K562 (cell line): ENCODE data around the gene LSM6. TPM values are rescaled to one million over a fixed set of nuclear protein-coding genes. Genes with fewer than 3 reads are reported as not detected.

Experiments
- ATAC-seq: fragments of 200-7000 bp; cut with Tn5 transposase; 3 replicates; pipeline ENCODE4 v1.9.1; 2020; ENCODE audit warnings: moderate library complexity
- BruUV-seq: library from RNA; stranded (reverse); fragments of 400-500 nt; replicated peaks from 2 replicates; lab custom pipeline; 2021; lab: Mats Ljungman, UMichigan
- CTCF ChIA-PET: fragments of 300-600 bp; formaldehyde crosslinking; extraction: SDS; loops from one replicate; lab custom pipeline; 2021; ENCODE audit warnings: low intra/inter-chr PET ratio; lab: Yijun Ruan, JAX
- POLR2A ChIA-PET: fragments of 300-600, 350-650 bp; sonication (Branson Sonifier 250); formaldehyde crosslinking; extraction: SDS; loops from one replicate; lab custom pipeline; 2021; ENCODE audit warnings: antibody characterized with exemption, inconsistent platforms; lab: Yijun Ruan, JAX
- DNase-seq, 4 experiments: peaks; one replicate each; pipeline versions ENCODE4 v3.0.0 to v3.0.0-alpha.2; 2011 to 2018; ENCODE audit warnings: low spot score in 3 of 4, mixed read lengths in 3 of 4; ENCODE audit errors: extremely low read depth in 1 of 4
- FAIRE-seq: peaks from 2 replicates; lab custom pipeline; 2011; peaks lifted over from hg19 to GRCh38; lab: Jason Lieb, UNC
- H2AFZ ChIP-seq: 2 replicates; pipeline ENCODE4 v1.6.0; 2011; ENCODE audit warnings: low read depth, low read length, control low read depth, inconsistent platforms
- H3K27ac ChIP-seq: fragments of 200-600 bp; 3 replicates; pipeline ENCODE4 v1.8.0; 2011; ENCODE audit warnings: low read depth, mild to moderate bottlenecking, control low read depth, inconsistent platforms, low read length, moderate library complexity, mixed read lengths; ENCODE audit errors: extremely low read depth
- H3K27me3 ChIP-seq, 2 experiments: fragments of 300-600 bp in 1 of 2; 2 replicates in 1 of 2; 3 replicates in 1 of 2; pipeline versions ENCODE4 v1.6.0 to v1.8.0; 2011; ENCODE audit warnings: inconsistent platforms in 2 of 2, low read length in 2 of 2, mild to moderate bottlenecking in 1 of 2, mixed read lengths in 1 of 2, moderate library complexity in 1 of 2; ENCODE audit not compliant: control insufficient read depth in 2 of 2, insufficient read depth in 2 of 2
- H3K36me3 ChIP-seq: fragments of 300-600 bp; 3 replicates; pipeline ENCODE4 v1.8.0; 2011; ENCODE audit warnings: mild to moderate bottlenecking, low read length, inconsistent platforms; ENCODE audit not compliant: control insufficient read depth, insufficient read depth
- H3K4me1 ChIP-seq, 2 experiments: fragments of 200-600 bp in 1 of 2; replicated peaks in 1 of 2; 2 replicates in 1 of 2; 3 replicates in 1 of 2; pipeline versions ENCODE4 v1.5.1 to v1.8.0; 2011; ENCODE audit warnings: inconsistent platforms in 2 of 2, low read length in 2 of 2, mild to moderate bottlenecking in 1 of 2, mixed read lengths in 1 of 2, moderate library complexity in 1 of 2; ENCODE audit not compliant: control insufficient read depth in 2 of 2, insufficient read depth in 2 of 2
- H3K4me2 ChIP-seq: 2 replicates; pipeline ENCODE4 v1.6.1; 2011; ENCODE audit warnings: low read length, control low read depth, inconsistent platforms, mixed read lengths; ENCODE audit not compliant: insufficient read depth
- H3K4me3 ChIP-seq: fragments of 200-600 bp; sonication (generic), shearing (Covaris generic); 2 replicates; pipeline ENCODE4 v1.5.1; 2016; ENCODE audit warnings: control low read depth, inconsistent platforms
- H3K79me2 ChIP-seq: fragments of 200-600 bp; 3 replicates; pipeline ENCODE4 v1.8.0; 2011; ENCODE audit warnings: low read length, inconsistent platforms; ENCODE audit not compliant: control insufficient read depth, insufficient read depth
- H3K9ac ChIP-seq, 2 experiments: 2 replicates each; pipeline versions ENCODE4 v1.6.0 to v1.6.1; 2011; ENCODE audit warnings: low read depth in 2 of 2, low read length in 2 of 2, control low read depth in 1 of 2, inconsistent platforms in 1 of 2, mild to moderate bottlenecking in 1 of 2, mixed read lengths in 1 of 2; ENCODE audit not compliant: insufficient read depth in 1 of 2
- H3K9me1 ChIP-seq: one replicate; pipeline ENCODE4 v1.6.0; 2011; ENCODE audit warnings: inconsistent platforms, mild to moderate bottlenecking, low read length, moderate library complexity; ENCODE audit not compliant: control insufficient read depth, insufficient read depth
- H3K9me3 ChIP-seq: replicated peaks from 2 replicates; pipeline ENCODE4 v1.5.1; 2011; ENCODE audit warnings: low read depth, low read length, inconsistent platforms; ENCODE audit not compliant: control insufficient read depth, insufficient read depth
- H4K20me1 ChIP-seq: replicated peaks from 2 replicates; pipeline ENCODE4 v1.6.1; 2011; ENCODE audit warnings: low read length, inconsistent platforms, mixed read lengths; ENCODE audit not compliant: control insufficient read depth, insufficient read depth
- SRF ChIP-seq, 2 experiments: fragments of 250-450, 450-650 bp in 1 of 2; sonication (Bioruptor Pico) in 1 of 2; sonication (generic) in 1 of 2; formaldehyde crosslinking; IDR thresholded peaks; 2 replicates each; pipeline versions ENCODE4 v1.5.0 to v1.5.1; 2020 to 2022; ENCODE audit warnings: mild to moderate bottlenecking in 1 of 2, missing genetic modification reagents in 1 of 2
- XRCC5 ChIP-seq: fragments of 200-400 bp; formaldehyde crosslinking; IDR thresholded peaks from 2 replicates; pipeline ENCODE4 v1.6.1; 2017; ENCODE audit warnings: low read depth, mild to moderate bottlenecking, low read length
- ZNF316 ChIP-seq: fragments of 450-650 bp; IDR thresholded peaks from 2 replicates; pipeline ENCODE4 v1.6.1; 2016
- ZNF79 ChIP-seq: fragments of 250-450 bp; sonication (Bioruptor Pico); IDR thresholded peaks from 2 replicates; pipeline ENCODE4 v1.4.0; 2020; ENCODE audit warnings: low read depth, mild to moderate bottlenecking, moderate library complexity
- WGBS: fragments of 100-300 bp; shearing (Covaris generic); methylation state at CpG from one replicate; pipeline ENCODE4 v1.1.6; 2016; ENCODE audit warnings: low coverage, mixed read lengths; ENCODE audit not compliant: insufficient coverage; ENCODE audit errors: missing lambda C conversion rate; 5-methylcytosine and 5-hydroxymethylcytosine counted together
- in situ Hi-C: fragments of 300-500 bp; cut with MboI; formaldehyde crosslinking; loops from 4 replicates; pipeline ENCODE4 v1.15.0; 2018; ENCODE audit warnings: inconsistent platforms, mixed read lengths
- intact Hi-C: fragments of 100-400 bp; cut with micrococcal nuclease; formaldehyde crosslinking; loops from 2 replicates; pipeline ENCODE4 v1.14.2; 2022
- polyA plus RNA-seq, 8 experiments: library from polyadenylated mRNA; depleted of rRNA in 4 of 8; stranded (reverse) in 5 of 8; unstranded in 3 of 8; fragments of >200 nt; fragmentation: Nextera tagmentation in 2 of 8; fragmentation: Illumina TruSeq in 1 of 8; extraction: Ambion mirVana in 2 of 8; extraction: Trizol in 1 of 8; gene quantifications; 2 replicates each; pipeline versions ENCODE4 v1.2.1 to v1.2.3, GENCODE V29; 2011 to 2014; ENCODE audit warnings: inconsistent platforms in 1 of 8, missing spikeins in 1 of 8
- total RNA-seq, 7 experiments: library from RNA; depleted of rRNA in 6 of 7; stranded (reverse); fragments of >200 nt in 6 of 7; fragmentation: Illumina TruSeq in 2 of 7; extraction: Trizol in 2 of 7; gene quantifications; 2 replicates each; pipeline versions ENCODE4 v1.2.1 to v1.2.3, GENCODE V29; 2011 to 2021; ENCODE audit warnings: low replicate concordance in 1 of 7
- TF ChIP-seq, protein P1 (sequence below), 3 experiments: fragments of 200-800 bp in 1 of 3; fragments of 250-450 bp in 1 of 3; fragments of 450-650 bp in 1 of 3; sonication (Bioruptor Pico) in 1 of 3; sonication (Bioruptor generic) in 1 of 3; formaldehyde crosslinking in 1 of 3; IDR thresholded peaks; 2 replicates each; pipeline versions ENCODE4 v1.6.1 to v1.8.0; 2016 to 2022; ENCODE audit warnings: mild to moderate bottlenecking in 2 of 3, missing genetic modification characterization in 2 of 3, missing compliant biosample characterization in 1 of 3, moderate library complexity in 1 of 3
- TF ChIP-seq, protein P2 (sequence below): sonication (generic); formaldehyde crosslinking; IDR thresholded peaks from 2 replicates; pipeline ENCODE4 v1.8.0; 2022; ENCODE audit warnings: mild to moderate bottlenecking, missing genetic modification reagents

LSM6 gene
- total and polyA plus RNA-seq, 9 of the 15 experiments (the other 6 are each of a cell fraction or from before 2014, with no cell fraction given): 39.9 to 150 (median 97.4) TPM

- intact Hi-C loops (no loop called here), in situ Hi-C loops (no loop called here)
- Histone ChIP-seq H2AFZ (no peak overlapping the region), H3K36me3 (no peaks in the 10 kb centered on the region), H3K9me1 (no peaks in the 10 kb centered on the region), H3K79me2 (no peaks in the 10 kb centered on the region), H3K4me1 (no peaks in the 10 kb centered on the region), H3K9ac (no peak overlapping the region), H4K20me1 (no peaks in the 10 kb centered on the region), H3K27me3 (peaks cover 0 to 2% of the 10 kb centered on the region in 2 experiments; a peak in 3 of 5 replicates), H3K9me3 (no peaks in the 10 kb centered on the region), H3K4me3 (no peak overlapping the region), H3K27ac (no peak overlapping the region), H3K4me2 (no peak overlapping the region)
- POLR2A ChIA-PET: no interaction called here
- 0% methylated on average over 3 of the region's 3 CpGs for WGBS
- FAIRE-seq (no peak), ATAC-seq (no peak), DNase-seq (no peak)
- CTCF ChIA-PET: no interaction called here
- no TSS peak for BruUV-seq
- TF ChIP-seq, protein P1, sequence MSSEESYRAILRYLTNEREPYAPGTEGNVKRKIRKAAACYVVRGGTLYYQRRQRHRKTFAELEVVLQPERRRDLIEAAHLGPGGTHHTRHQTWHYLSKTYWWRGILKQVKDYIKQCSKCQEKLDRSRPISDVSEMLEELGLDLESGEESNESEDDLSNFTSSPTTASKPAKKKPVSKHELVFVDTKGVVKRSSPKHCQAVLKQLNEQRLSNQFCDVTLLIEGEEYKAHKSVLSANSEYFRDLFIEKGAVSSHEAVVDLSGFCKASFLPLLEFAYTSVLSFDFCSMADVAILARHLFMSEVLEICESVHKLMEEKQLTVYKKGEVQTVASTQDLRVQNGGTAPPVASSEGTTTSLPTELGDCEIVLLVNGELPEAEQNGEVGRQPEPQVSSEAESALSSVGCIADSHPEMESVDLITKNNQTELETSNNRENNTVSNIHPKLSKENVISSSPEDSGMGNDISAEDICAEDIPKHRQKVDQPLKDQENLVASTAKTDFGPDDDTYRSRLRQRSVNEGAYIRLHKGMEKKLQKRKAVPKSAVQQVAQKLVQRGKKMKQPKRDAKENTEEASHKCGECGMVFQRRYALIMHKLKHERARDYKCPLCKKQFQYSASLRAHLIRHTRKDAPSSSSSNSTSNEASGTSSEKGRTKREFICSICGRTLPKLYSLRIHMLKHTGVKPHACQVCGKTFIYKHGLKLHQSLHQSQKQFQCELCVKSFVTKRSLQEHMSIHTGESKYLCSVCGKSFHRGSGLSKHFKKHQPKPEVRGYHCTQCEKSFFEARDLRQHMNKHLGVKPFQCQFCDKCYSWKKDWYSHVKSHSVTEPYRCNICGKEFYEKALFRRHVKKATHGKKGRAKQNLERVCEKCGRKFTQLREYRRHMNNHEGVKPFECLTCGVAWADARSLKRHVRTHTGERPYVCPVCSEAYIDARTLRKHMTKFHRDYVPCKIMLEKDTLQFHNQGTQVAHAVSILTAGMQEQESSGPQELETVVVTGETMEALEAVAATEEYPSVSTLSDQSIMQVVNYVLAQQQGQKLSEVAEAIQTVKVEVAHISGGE (CRISPR knock-in tag; IDR thresholded peaks at IDR 0.05): no peak
- TF ChIP-seq, protein P2, sequence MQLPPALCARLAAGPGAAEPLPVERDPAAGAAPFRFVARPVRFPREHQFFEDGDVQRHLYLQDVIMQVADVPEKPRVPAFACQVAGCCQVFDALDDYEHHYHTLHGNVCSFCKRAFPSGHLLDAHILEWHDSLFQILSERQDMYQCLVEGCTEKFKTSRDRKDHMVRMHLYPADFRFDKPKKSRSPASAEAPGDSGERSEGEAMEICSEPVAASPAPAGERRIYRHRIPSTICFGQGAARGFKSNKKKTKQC (CRISPR knock-in tag): no peak
- TF ChIP-seq ZNF316 (no peak), SRF (CRISPR knock-in tag; IDR thresholded peaks at IDR 0.05) (no peak), XRCC5 (no peak), ZNF79 (CRISPR knock-in tag) (no peak)
Measured at GRCh38 chr4:146155152-146155724, 20.3 kb upstream of the LSM6 start.
